ENCODE data around the gene TLNRD1.

The TLNRD1 gene

DNA sequence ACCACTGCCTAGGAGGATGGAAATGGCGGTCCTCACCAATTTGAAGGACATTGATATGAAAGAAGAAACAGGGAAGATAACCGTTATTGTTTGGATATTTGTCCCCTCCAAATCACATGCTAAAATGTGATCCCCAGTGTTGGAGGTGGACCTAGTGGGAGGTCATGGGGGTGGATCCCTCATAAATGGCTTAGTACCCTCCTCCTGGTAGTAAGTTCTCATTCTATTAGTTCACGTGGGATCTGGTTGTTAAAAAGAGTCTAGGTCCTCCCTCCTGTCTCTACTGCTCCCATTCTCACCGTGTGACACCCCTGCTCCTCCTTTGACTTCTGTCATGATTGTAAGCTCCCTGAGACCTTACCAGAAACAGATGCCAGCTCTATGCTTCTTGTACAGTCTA is 30.5 kb downstream of the TLNRD1 start:
- no peak overlapping the region for H3K4me3 ChIP-seq (ENCODE audit: low read depth, low read length)
- in situ Hi-C loops (cut with HindIII; ENCODE audit: low sequenced_read_pairs) = no loop called here
- DNase-seq (ENCODE audit: low read depth, low spot score) = no peak
- TF ChIP-seq, protein P1, sequence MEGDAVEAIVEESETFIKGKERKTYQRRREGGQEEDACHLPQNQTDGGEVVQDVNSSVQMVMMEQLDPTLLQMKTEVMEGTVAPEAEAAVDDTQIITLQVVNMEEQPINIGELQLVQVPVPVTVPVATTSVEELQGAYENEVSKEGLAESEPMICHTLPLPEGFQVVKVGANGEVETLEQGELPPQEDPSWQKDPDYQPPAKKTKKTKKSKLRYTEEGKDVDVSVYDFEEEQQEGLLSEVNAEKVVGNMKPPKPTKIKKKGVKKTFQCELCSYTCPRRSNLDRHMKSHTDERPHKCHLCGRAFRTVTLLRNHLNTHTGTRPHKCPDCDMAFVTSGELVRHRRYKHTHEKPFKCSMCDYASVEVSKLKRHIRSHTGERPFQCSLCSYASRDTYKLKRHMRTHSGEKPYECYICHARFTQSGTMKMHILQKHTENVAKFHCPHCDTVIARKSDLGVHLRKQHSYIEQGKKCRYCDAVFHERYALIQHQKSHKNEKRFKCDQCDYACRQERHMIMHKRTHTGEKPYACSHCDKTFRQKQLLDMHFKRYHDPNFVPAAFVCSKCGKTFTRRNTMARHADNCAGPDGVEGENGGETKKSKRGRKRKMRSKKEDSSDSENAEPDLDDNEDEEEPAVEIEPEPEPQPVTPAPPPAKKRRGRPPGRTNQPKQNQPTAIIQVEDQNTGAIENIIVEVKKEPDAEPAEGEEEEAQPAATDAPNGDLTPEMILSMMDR (IDR thresholded peaks at IDR 0.05; ENCODE audit: low read depth, low read length) = no peak

DNA sequence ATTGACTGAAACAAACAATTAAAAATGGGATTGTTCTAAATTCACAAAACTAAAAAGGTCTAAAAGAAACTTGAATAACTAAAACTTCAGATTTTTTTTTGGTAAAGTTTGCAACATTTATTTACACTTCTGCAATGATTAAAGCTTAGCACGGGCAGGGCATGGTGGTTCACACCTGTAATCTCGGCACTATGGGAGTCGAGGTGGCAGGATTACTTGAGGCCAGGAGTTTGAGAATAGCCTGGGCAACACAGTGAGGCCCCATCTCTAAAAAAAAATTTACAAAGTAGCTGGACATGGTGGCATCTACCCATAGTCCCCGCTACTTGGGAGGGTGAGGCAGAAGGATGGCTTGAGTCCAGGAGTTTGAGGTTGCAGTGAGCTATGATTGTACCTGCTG is 31.6 kb downstream of the TLNRD1 start:
- no peak for DNase-seq (ENCODE audit: low read depth, low spot score)
- TF ChIP-seq, protein P1 (IDR thresholded peaks at IDR 0.05; ENCODE audit: low read depth, low read length) = no peak
- H3K4me3 ChIP-seq (ENCODE audit: low read depth, low read length) = no peak overlapping the region
- in situ Hi-C loops (cut with HindIII; ENCODE audit: low sequenced_read_pairs) = no loop called here

DNA sequence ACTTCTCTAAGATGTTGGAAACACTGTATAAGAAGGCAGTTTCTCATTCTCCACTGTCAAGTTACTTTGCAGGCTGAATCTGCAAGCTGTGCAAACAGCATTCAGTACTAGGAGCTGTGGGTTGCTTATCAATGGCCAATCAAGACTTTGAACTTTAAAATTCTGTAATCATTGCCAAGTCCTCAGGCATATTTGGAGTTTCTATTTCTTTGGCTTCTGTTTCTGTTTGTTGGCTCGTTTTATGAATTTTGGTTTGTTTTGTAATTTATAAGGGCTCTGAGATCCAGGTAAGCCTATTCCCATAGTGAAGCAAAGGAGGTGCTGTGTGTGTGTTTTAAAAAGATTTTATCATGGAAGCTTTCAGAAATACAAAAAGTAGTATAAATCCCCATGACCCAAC is 32.1 kb downstream of the TLNRD1 start:
- no peak for DNase-seq (ENCODE audit: low read depth, low spot score)
- in situ Hi-C loops (cut with HindIII; ENCODE audit: low sequenced_read_pairs) = no loop called here
- no peak overlapping the region for H3K4me3 ChIP-seq (ENCODE audit: low read depth, low read length)
- TF ChIP-seq, protein P1 (IDR thresholded peaks at IDR 0.05; ENCODE audit: low read depth, low read length) = no peak

DNA sequence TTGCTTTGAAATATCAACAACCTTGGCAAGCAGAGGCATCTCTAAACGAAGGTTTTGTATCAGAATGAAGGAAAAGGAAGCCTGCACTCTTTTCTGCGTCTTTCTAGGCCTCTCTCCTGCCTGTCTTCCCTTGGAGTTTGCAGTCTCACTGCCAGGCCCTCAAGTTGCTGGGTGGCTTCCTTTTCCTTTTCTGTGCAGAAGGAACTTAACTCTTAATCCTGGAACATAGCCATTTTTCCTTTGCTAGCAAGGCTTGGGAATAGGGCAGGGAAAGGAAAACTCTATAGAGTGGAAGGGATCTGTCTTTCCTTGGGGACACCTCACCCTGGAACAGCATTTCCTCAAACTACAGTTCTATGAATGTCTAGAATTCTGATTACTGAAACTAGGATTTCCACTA is 32.8 kb downstream of the TLNRD1 start:
- TF ChIP-seq, protein P1 (IDR thresholded peaks at IDR 0.05; ENCODE audit: low read depth, low read length) = no peak
- DNase-seq (ENCODE audit: low read depth, low spot score) = no peak
- no peak overlapping the region for H3K4me3 ChIP-seq (ENCODE audit: low read depth, low read length)
- in situ Hi-C loops (cut with HindIII; ENCODE audit: low sequenced_read_pairs) = no loop called here

DNA sequence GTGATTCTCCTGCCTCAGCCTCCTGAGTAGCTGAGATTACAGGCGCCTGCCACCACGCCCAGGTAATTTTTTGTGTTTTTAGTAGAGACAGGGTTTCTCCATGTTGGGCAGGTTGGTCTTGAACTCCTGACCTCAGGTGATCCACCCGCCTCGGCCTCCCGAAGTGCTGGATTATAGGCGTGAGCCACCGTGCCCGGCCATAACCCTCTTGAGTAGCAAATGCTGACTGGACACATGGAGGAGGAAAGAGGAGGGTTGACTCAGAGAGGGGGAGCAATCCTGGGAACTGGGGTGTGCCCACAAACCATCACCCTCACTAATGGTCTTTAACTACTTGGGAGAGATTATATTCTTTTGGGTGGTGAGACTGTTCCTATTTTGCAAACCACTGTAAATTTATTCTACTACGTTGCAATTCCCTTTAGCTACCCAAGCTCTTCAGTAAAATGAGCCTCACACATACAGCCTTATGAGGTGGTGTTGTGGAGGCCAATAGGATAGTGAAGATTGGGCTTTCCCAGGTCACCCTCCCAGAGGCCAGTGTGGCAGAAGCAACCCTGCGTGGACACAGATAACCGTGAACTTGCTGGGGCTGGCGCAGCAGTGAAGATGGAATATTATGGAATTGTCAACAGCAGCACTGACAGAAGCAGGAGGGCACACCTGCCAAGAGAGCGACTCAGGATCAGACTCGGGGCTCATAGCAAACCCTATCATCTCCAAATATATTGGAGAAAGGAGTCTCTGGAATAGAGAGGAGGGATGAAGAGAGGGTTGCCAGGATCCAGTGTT is 37.4 kb downstream of the TLNRD1 start:
- H3K4me3 ChIP-seq (ENCODE audit: low read depth, low read length) = no peak overlapping the region
- no peak for DNase-seq (ENCODE audit: low read depth, low spot score)
- TF ChIP-seq, protein P1 (IDR thresholded peaks at IDR 0.05; ENCODE audit: low read depth, low read length) = no peak
- in situ Hi-C loops (cut with HindIII; ENCODE audit: low sequenced_read_pairs) = no loop called here

DNA sequence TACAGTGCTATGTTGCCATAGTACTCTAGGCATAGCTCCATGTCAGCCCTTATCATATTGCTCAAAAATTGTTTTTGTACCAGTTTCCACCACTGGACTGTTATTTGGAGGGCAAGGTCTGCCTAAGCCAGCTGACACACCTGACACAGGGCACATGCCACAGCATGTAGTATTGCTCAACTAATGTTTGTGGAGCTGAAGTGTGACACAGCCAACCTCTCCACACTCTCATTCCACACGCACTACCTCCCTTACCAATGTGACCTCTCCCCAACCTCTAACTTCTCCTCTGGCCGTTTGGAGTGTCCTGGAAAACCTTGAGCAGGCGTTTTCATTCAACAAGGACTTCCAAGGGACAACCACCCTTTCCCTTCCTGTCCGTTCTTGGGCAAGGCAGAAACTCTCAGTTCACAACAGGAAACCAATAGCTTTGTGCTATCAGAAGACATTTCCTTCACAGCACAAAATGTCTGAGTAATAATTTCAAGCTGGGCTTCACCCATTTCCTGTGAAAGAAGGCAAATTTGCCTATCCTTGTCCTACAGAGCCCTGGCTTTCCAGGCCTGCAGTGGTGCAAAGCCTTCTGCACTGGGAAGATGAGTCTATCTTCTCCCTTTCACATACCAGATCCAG is 38.4 kb downstream of the TLNRD1 start:
- H3K4me3 ChIP-seq (ENCODE audit: low read depth, low read length) = no peak overlapping the region
- in situ Hi-C loops (cut with HindIII; ENCODE audit: low sequenced_read_pairs) = no loop called here
- no peak for DNase-seq (ENCODE audit: low read depth, low spot score)
- TF ChIP-seq, protein P1 (IDR thresholded peaks at IDR 0.05; ENCODE audit: low read depth, low read length) = no peak
